Stromal cell of bone marrow (primary cell): ENCODE data around the gene ACVR1B.
"Not testable (repeated sequence)": the region's sequence is repeated elsewhere in the genome, so short reads cannot be mapped to it uniquely, and the experiment has no call there.

Source experiments
- DNase-seq: peaks from one replicate; pipeline ENCODE4 v3.0.0-alpha.2; 2012; ENCODE audit warnings: low read depth

Gene ACVR1B

GRCh38 chr12:51970904-51971646, 19.6 kb downstream of the ACVR1B start:
- no peak for DNase-seq

- DNase-seq = no peak
Measured at GRCh38 chr12:51971679-51972421, 20.4 kb downstream of the ACVR1B start.

- DNase-seq = no peak
Measured at GRCh38 chr12:51972422-51972812, 20.9 kb downstream of the ACVR1B start.

GRCh38 chr12:51972849-51973273, 21.4 kb downstream of the ACVR1B start:
- DNase-seq = peak; percentile 57

- peak; percentile 48 for DNase-seq
Measured at GRCh38 chr12:51973560-51973959, 22.1 kb downstream of the ACVR1B start.

GRCh38 chr12:51974646-51975045, 23.1 kb downstream of the ACVR1B start:
- no peak for DNase-seq

GRCh38 chr12:51975196-51975595, 23.7 kb downstream of the ACVR1B start:
- DNase-seq = no peak

GRCh38 chr12:51976376-51977160, 25.1 kb downstream of the ACVR1B start:
- peak; percentile 28 for DNase-seq

- no peak for DNase-seq
Measured at GRCh38 chr12:51977320-51977753, 25.8 kb downstream of the ACVR1B start.

- not testable (repeated sequence) for DNase-seq
Measured at GRCh38 chr12:51979306-51979705, 27.8 kb downstream of the ACVR1B start.

GRCh38 chr12:51980051-51980808, 28.7 kb downstream of the ACVR1B start:
- DNase-seq = peak; percentile 53

- no peak for DNase-seq
Measured at GRCh38 chr12:51980809-51981127, 29.3 kb downstream of the ACVR1B start.

- no peak for DNase-seq
Measured at GRCh38 chr12:51984657-51985056, 33.2 kb downstream of the ACVR1B start.

- DNase-seq = no peak
Measured at GRCh38 chr12:51985154-51985835, 33.8 kb downstream of the ACVR1B start.

- DNase-seq = no peak
Measured at GRCh38 chr12:51986834-51987233, 35.3 kb downstream of the ACVR1B start.

GRCh38 chr12:51992246-51992645, 40.7 kb downstream of the ACVR1B start:
- DNase-seq = no peak

- DNase-seq = no peak
Measured at GRCh38 chr12:51994539-51994820, 43.0 kb downstream of the ACVR1B start.

GRCh38 chr12:51994959-51995358, 43.5 kb downstream of the ACVR1B start:
- no peak for DNase-seq

- no peak for DNase-seq
Measured at GRCh38 chr12:51997136-51997535, 45.6 kb downstream of the ACVR1B start.

GRCh38 chr12:52003016-52003550, 51.6 kb downstream of the ACVR1B start:
- DNase-seq = no peak

- DNase-seq = no peak
Measured at GRCh38 chr12:52003591-52003990, 52.1 kb downstream of the ACVR1B start.
